Caki2 (cell line): ENCODE data around the gene SPON1. TPM values are rescaled to one million over a fixed set of nuclear protein-coding genes. Genes with fewer than 3 reads are reported as not detected.
"Not testable (repeated sequence)": the region's sequence is repeated elsewhere in the genome, so short reads cannot be mapped to it uniquely, and the experiment has no call there.

ENCODE experiments used
- DNase-seq: peaks from one replicate; pipeline ENCODE4 v3.0.0-alpha.2; 2015; ENCODE audit warnings: low read depth
- in situ Hi-C: cut with HindIII; loops from 2 replicates; pipeline ENCODE4 v1.10.0; 2016; ENCODE audit warnings: low sequenced_read_pairs, low pct_unique_long_range_greater_than_20kb, mixed read lengths
- total RNA-seq: library from RNA; depleted of rRNA; stranded (reverse); fragments of >200 nt; shearing (Covaris generic); gene quantifications from 2 replicates; pipeline ENCODE4 v1.2.3, GENCODE V29; 2014; ENCODE audit warnings: low replicate concordance

SPON1 gene
- total RNA-seq, 1 experiment from 2014 or later = 0.54 TPM

- DNase-seq = no peak
- in situ Hi-C loops = no loop called here
Observed at GRCh38 chr11:14133381-14133780, 170.9 kb downstream of the SPON1 start.

GRCh38 chr11:14136561-14136960 lies 174.0 kb downstream of the SPON1 start:
- DNase-seq = no peak
- in situ Hi-C loops = no loop called here

- in situ Hi-C loops = no loop called here
- DNase-seq = no peak
Observed at GRCh38 chr11:14137284-14137683, 174.8 kb downstream of the SPON1 start.

- no peak for DNase-seq
- in situ Hi-C loops = no loop called here
Observed at GRCh38 chr11:14140991-14141390, 178.5 kb downstream of the SPON1 start.

GRCh38 chr11:14141676-14142075 lies 179.2 kb downstream of the SPON1 start:
- in situ Hi-C loops = no loop called here

GRCh38 chr11:14144934-14145333 lies 182.4 kb downstream of the SPON1 start:
- in situ Hi-C loops = no loop called here
- DNase-seq = no peak

More at GRCh38 chr11:14141676-14142075, 179.2 kb downstream of the SPON1 start:
- DNase-seq = no peak

- in situ Hi-C loops = no loop called here
- peak; percentile 42 for DNase-seq
Observed at GRCh38 chr11:14148653-14149273, 186.2 kb downstream of the SPON1 start.

GRCh38 chr11:14149683-14150082 lies 187.2 kb downstream of the SPON1 start:
- no peak for DNase-seq
- in situ Hi-C loops = no loop called here

GRCh38 chr11:14150878-14151277 lies 188.4 kb downstream of the SPON1 start:
- no peak for DNase-seq
- in situ Hi-C loops = no loop called here

GRCh38 chr11:14154103-14154502 lies 191.6 kb downstream of the SPON1 start:
- in situ Hi-C loops, DNase-seq: not testable (repeated sequence)

GRCh38 chr11:14158393-14158792 lies 195.9 kb downstream of the SPON1 start:
- no peak for DNase-seq
- in situ Hi-C loops = no loop called here

- DNase-seq = no peak
- in situ Hi-C loops = no loop called here
Observed at GRCh38 chr11:14163576-14163975, 201.1 kb downstream of the SPON1 start.

GRCh38 chr11:14173679-14174078 lies 211.2 kb downstream of the SPON1 start:
- in situ Hi-C loops, DNase-seq: not testable (repeated sequence)

- in situ Hi-C loops = no loop called here
- peak; percentile 74 for DNase-seq
Observed at GRCh38 chr11:14179116-14179820, 216.7 kb downstream of the SPON1 start.

- DNase-seq = no peak
- in situ Hi-C loops = no loop called here
Observed at GRCh38 chr11:14181121-14181520, 218.6 kb downstream of the SPON1 start.

- DNase-seq = no peak
- in situ Hi-C loops = no loop called here
Observed at GRCh38 chr11:14182833-14183364, 220.4 kb downstream of the SPON1 start.

GRCh38 chr11:14184028-14184940 lies 221.8 kb downstream of the SPON1 start:
- in situ Hi-C loops = no loop called here
- DNase-seq = peak; percentile 80

GRCh38 chr11:14185461-14185860 lies 222.9 kb downstream of the SPON1 start:
- in situ Hi-C loops = no loop called here
- no peak for DNase-seq
